HCT116 (cell line): Measurements from ENCODE around the gene TPH2. TPM values are rescaled to one million over a fixed set of nuclear protein-coding genes. Genes with fewer than 3 reads are reported as not detected.

Experiments
- ATAC-seq: fragments of 200-7000 bp; cut with Tn5 transposase; 2 replicates; pipeline ENCODE4 v1.9.1; 2020; ENCODE audit warnings: mild to moderate bottlenecking, moderate library complexity
- BruUV-seq: library from RNA; stranded (reverse); fragments of 400-500 nt; replicated peaks from 2 replicates; lab custom pipeline; 2021; lab: Mats Ljungman, UMichigan
- CTCF ChIA-PET: fragments of 300-600 bp; sonication (Branson Sonifier 250); formaldehyde crosslinking; loops from one replicate; lab custom pipeline; 2021; ENCODE audit warnings: antibody characterized with exemption; lab: Charles Lee
- POLR2A ChIA-PET: fragments of 300-600, 350-600 bp; sonication (Branson Sonifier 250); formaldehyde crosslinking; loops from one replicate; lab custom pipeline; 2021; ENCODE audit warnings: antibody characterized with exemption; lab: Charles Lee
- RAD21 ChIA-PET, 2 experiments: fragments of 300-600 bp; sonication (Branson Sonifier 250); formaldehyde crosslinking; loops; one replicate each; lab custom pipeline; 2023; ENCODE audit warnings: low total read pairs in 2 of 2; ENCODE audit not compliant: uncharacterized antibody in 2 of 2, unreplicated experiment in 2 of 2, low non-redundant PET in 1 of 2; lab: Charles Lee
- DNase-seq: peaks from one replicate; pipeline ENCODE4 v3.0.0-alpha.2; 2010; ENCODE audit warnings: low read depth, low spot score
- H2AFZ ChIP-seq: fragments of 200-600 bp; shearing (Covaris generic), sonication (generic); 2 replicates; pipeline ENCODE4 v1.6.1; 2017; ENCODE audit warnings: low read depth, mixed run types, mixed read lengths, antibody characterized with exemption, low read length; ENCODE audit not compliant: poor library complexity, severe bottlenecking
- H3K27ac ChIP-seq: 2 replicates; pipeline ENCODE4 v1.5.1; 2012; ENCODE audit warnings: low read depth, low read length
- H3K27me3 ChIP-seq: fragments of 200-600 bp; sonication (generic); 2 replicates; pipeline ENCODE4 v1.6.1; 2016; ENCODE audit warnings: mixed run types, low read length, mixed read lengths; ENCODE audit not compliant: insufficient read depth
- H3K36me3 ChIP-seq, 2 experiments: fragments of 200-500 bp in 1 of 2; fragments of 200-600 bp in 1 of 2; sonication (Bioruptor generic) in 1 of 2; sonication (generic) in 1 of 2; 2 replicates each; pipeline versions ENCODE4 v1.5.1 to v1.6.1; 2014 to 2016; ENCODE audit warnings: low read length in 2 of 2, inconsistent platforms in 1 of 2, mixed read lengths in 1 of 2, mixed run types in 1 of 2; ENCODE audit not compliant: insufficient read depth in 2 of 2, control insufficient read depth in 1 of 2
- H3K4me1 ChIP-seq, 2 experiments: fragments of 200-600 bp in 1 of 2; sonication (generic) in 1 of 2; 2 replicates each; pipeline versions ENCODE4 v1.5.1 to v1.6.1; 2012 to 2017; ENCODE audit warnings: low read length in 2 of 2, inconsistent platforms in 1 of 2, mild to moderate bottlenecking in 1 of 2, mixed read lengths in 1 of 2, mixed run types in 1 of 2, moderate library complexity in 1 of 2; ENCODE audit not compliant: insufficient read depth in 2 of 2, control insufficient read depth in 1 of 2
- H3K4me2 ChIP-seq: fragments of 200-600 bp; sonication (generic); 2 replicates; pipeline ENCODE4 v1.6.1; 2017; ENCODE audit warnings: mixed run types, low read length, mixed read lengths
- H3K4me3 ChIP-seq, 2 experiments: fragments of 200-600 bp in 1 of 2; sonication (generic) in 1 of 2; replicated peaks in 1 of 2; 2 replicates each; pipeline ENCODE4 v1.5.1; 2011 to 2016; ENCODE audit warnings: low read length in 2 of 2, control low read depth in 1 of 2, low read depth in 1 of 2, mild to moderate bottlenecking in 1 of 2, mixed read lengths in 1 of 2, mixed run types in 1 of 2
- H3K79me2 ChIP-seq: fragments of 200-600 bp; sonication (generic); 2 replicates; pipeline ENCODE4 v1.6.1; 2017; ENCODE audit warnings: mild to moderate bottlenecking, mixed run types, low read length, moderate library complexity, mixed read lengths; ENCODE audit not compliant: insufficient read depth
- H3K9ac ChIP-seq: fragments of 200-600 bp; sonication (generic); 2 replicates; pipeline ENCODE4 v1.6.1; 2016; ENCODE audit warnings: low read length, mixed read lengths
- H3K9me2 ChIP-seq: fragments of 200-600 bp; sonication (generic), shearing (Covaris generic); 2 replicates; pipeline ENCODE4 v1.6.1; 2017; ENCODE audit warnings: mixed run types, mild to moderate bottlenecking, moderate library complexity; ENCODE audit not compliant: insufficient read depth
- H3K9me3 ChIP-seq, 2 experiments: fragments of 200-500 bp in 1 of 2; fragments of 200-600 bp in 1 of 2; sonication (Bioruptor generic) in 1 of 2; sonication (generic) in 1 of 2; 2 replicates each; pipeline ENCODE4 v1.6.1; 2014 to 2017; ENCODE audit warnings: low read length in 2 of 2, mixed read lengths in 2 of 2, inconsistent platforms in 1 of 2, low read depth in 1 of 2, mild to moderate bottlenecking in 1 of 2, mixed run types in 1 of 2, moderate library complexity in 1 of 2; ENCODE audit not compliant: control insufficient read depth in 1 of 2, insufficient read depth in 1 of 2
- H4K20me1 ChIP-seq: fragments of 200-600 bp; sonication (generic), shearing (Covaris generic); 2 replicates; pipeline ENCODE4 v1.6.1; 2017; ENCODE audit warnings: mixed run types, mild to moderate bottlenecking, moderate library complexity; ENCODE audit not compliant: insufficient read depth
- CBX3 ChIP-seq: IDR thresholded peaks from 2 replicates; pipeline ENCODE4 v1.6.1; 2012; ENCODE audit warnings: low read depth
- CEBPB ChIP-seq: IDR thresholded peaks from 2 replicates; pipeline ENCODE4 v1.6.1; 2012; ENCODE audit warnings: low read depth
- ELF1 ChIP-seq: IDR thresholded peaks from 2 replicates; pipeline ENCODE4 v1.6.1; 2012; ENCODE audit warnings: low read depth, borderline replicate concordance
- EZH2 ChIP-seq: fragments of 200-600 bp; sonication (generic); IDR thresholded peaks from 2 replicates; pipeline ENCODE4 v1.6.1; 2017; ENCODE audit warnings: antibody characterized with exemption, mixed run types
- EZH2phosphoT487 ChIP-seq: fragments of 200-600 bp; IDR thresholded peaks from 2 replicates; pipeline ENCODE4 v1.6.1; 2018; ENCODE audit warnings: antibody characterized with exemption, borderline replicate concordance
- FOSL1 ChIP-seq: IDR thresholded peaks from 2 replicates; pipeline ENCODE4 v1.6.1; 2012; ENCODE audit warnings: low read depth
- POLR2AphosphoS5 ChIP-seq: IDR thresholded peaks from 2 replicates; pipeline ENCODE4 v1.6.1; 2011; ENCODE audit warnings: mild to moderate bottlenecking, low read depth, low read length, moderate library complexity
- RAD21 ChIP-seq: IDR thresholded peaks from 2 replicates; pipeline ENCODE4 v1.6.1; 2012; ENCODE audit warnings: low read depth, mild to moderate bottlenecking
- SIN3A ChIP-seq: IDR thresholded peaks from 2 replicates; pipeline ENCODE4 v1.6.1; 2012; ENCODE audit warnings: low read depth
- SP1 ChIP-seq: IDR thresholded peaks from 2 replicates; pipeline ENCODE4 v1.6.1; 2012; ENCODE audit warnings: low read depth
- TCF7L2 ChIP-seq: IDR thresholded peaks from 2 replicates; pipeline ENCODE4 v1.7.0; 2011; ENCODE audit warnings: borderline replicate concordance, inconsistent platforms; ENCODE audit not compliant: insufficient read depth, insufficient read length; ENCODE audit errors: extremely low read depth
- intact Hi-C: fragments of 100-400 bp; cut with micrococcal nuclease; formaldehyde crosslinking; loops from 2 replicates; pipeline ENCODE4 v1.10.0; 2022
- total RNA-seq: library from RNA; stranded (reverse); gene quantifications from one replicate; pipeline ENCODE4 v1.2.1, GENCODE V29; 2021; ENCODE audit not compliant: unreplicated experiment
- TF ChIP-seq, protein P1 (sequence below): IDR thresholded peaks from 2 replicates; pipeline ENCODE4 v1.6.1; 2012; ENCODE audit warnings: low read depth
- TF ChIP-seq, protein P2 (sequence below): IDR thresholded peaks from 2 replicates; pipeline ENCODE4 v1.6.1; 2012

Gene TPH2
- total RNA-seq, 1 experiment from 2014 or later: not detected

DNA sequence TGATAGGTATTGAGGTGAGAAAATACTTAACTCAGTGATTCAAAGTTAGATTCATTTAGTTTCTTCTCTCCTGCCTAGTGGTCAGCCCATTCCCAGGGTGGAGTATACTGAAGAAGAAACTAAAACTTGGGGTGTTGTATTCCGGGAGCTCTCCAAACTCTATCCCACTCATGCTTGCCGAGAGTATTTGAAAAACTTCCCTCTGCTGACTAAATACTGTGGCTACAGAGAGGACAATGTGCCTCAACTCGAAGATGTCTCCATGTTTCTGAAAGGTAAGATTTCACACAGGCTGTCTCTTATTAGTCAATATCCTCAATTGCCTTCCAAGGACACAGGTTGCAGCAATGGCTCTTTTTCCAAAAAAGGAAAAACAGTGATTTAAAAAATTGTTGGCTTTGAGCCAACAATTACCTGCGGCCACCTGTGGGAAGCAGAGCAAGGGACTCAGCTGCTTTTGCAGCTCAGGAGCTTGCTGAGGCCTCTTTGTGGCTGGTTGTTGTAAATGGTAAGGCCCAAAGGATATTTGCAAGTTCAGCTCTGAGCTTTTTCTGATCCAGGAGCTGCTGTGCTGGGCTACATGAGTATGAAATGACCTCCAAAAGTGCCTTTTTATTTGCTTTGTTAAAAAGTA, 33.9 kb downstream of the TPH2 start:
- Histone ChIP-seq H3K4me2 (no peak overlapping the region), H3K27me3 (0 out of 2 replicates have a peak, but pooled peaks cover 13% of the 10 kb centered on the region), H3K9me2 (no peaks in the 10 kb centered on the region), H2AFZ (no peak overlapping the region), H3K9ac (no peak overlapping the region), H3K36me3 (no peaks in the 10 kb centered on the region), H4K20me1 (no peaks in the 10 kb centered on the region), H3K4me3 (no peak overlapping the region), H3K4me1 (no peaks in the 10 kb centered on the region), H3K27ac (no peak overlapping the region), H3K9me3 (no peaks in the 10 kb centered on the region), H3K79me2 (no peaks in the 10 kb centered on the region)
- TF ChIP-seq CEBPB (no peak), RAD21 (no peak), ELF1 (no peak), POLR2AphosphoS5 (no peak), FOSL1 (no peak), EZH2 (no peak), EZH2phosphoT487 (no peak), SP1 (no peak), CBX3 (no peak), TCF7L2 (no peak), SIN3A (no peak)
- TF ChIP-seq, protein P1, sequence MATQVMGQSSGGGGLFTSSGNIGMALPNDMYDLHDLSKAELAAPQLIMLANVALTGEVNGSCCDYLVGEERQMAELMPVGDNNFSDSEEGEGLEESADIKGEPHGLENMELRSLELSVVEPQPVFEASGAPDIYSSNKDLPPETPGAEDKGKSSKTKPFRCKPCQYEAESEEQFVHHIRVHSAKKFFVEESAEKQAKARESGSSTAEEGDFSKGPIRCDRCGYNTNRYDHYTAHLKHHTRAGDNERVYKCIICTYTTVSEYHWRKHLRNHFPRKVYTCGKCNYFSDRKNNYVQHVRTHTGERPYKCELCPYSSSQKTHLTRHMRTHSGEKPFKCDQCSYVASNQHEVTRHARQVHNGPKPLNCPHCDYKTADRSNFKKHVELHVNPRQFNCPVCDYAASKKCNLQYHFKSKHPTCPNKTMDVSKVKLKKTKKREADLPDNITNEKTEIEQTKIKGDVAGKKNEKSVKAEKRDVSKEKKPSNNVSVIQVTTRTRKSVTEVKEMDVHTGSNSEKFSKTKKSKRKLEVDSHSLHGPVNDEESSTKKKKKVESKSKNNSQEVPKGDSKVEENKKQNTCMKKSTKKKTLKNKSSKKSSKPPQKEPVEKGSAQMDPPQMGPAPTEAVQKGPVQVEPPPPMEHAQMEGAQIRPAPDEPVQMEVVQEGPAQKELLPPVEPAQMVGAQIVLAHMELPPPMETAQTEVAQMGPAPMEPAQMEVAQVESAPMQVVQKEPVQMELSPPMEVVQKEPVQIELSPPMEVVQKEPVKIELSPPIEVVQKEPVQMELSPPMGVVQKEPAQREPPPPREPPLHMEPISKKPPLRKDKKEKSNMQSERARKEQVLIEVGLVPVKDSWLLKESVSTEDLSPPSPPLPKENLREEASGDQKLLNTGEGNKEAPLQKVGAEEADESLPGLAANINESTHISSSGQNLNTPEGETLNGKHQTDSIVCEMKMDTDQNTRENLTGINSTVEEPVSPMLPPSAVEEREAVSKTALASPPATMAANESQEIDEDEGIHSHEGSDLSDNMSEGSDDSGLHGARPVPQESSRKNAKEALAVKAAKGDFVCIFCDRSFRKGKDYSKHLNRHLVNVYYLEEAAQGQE: no peak
- TF ChIP-seq, protein P2, sequence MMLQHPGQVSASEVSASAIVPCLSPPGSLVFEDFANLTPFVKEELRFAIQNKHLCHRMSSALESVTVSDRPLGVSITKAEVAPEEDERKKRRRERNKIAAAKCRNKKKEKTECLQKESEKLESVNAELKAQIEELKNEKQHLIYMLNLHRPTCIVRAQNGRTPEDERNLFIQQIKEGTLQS: no peak
- DNase-seq: no peak
- CTCF ChIA-PET: no interaction called here
- intact Hi-C loops: no loop called here
- RAD21 ChIA-PET: no interaction called here
- BruUV-seq: no TSS peak
- no peak for ATAC-seq
- POLR2A ChIA-PET: interaction anchor here (0.7 kb wide), 1 partner anchor 38 kb away, joined by 3 read pairs; no protein-coding TSS in a partner anchor
